Measurements from ENCODE around the gene APIP.

APIP gene

GRCh38 chr11:34944692-34945091 is 28.5 kb upstream of the APIP start:
- no peak overlapping the region for H3K4me3 ChIP-seq (ENCODE audit: extremely low read depth, insufficient read depth, low read length, poor library complexity, severe bottlenecking)
- H3K36me3 ChIP-seq (ENCODE audit: control insufficient read depth, insufficient read depth, low read length), result peaks cover 13% of the 10 kb centered on the region
- H3K9me3 ChIP-seq (ENCODE audit: control insufficient read depth, low read length), result no peaks in the 10 kb centered on the region
- H3K4me1 ChIP-seq (ENCODE audit: control insufficient read depth, insufficient read depth, low read length, poor library complexity, severe bottlenecking), result no peaks in the 10 kb centered on the region
- H3K27ac ChIP-seq (ENCODE audit: low read depth, low read length, severe bottlenecking), result no peak overlapping the region
- no CpG with 5 or more reads among the region's 1 CpG for WGBS, 2 experiments (ENCODE audit: insufficient coverage in 2 of 2)

GRCh38 chr11:34941688-34942087 is 25.5 kb upstream of the APIP start:
- 94 to 96% methylated on average over 13 of the region's 13 CpGs for WGBS, 2 experiments (ENCODE audit: insufficient coverage in 2 of 2)
- Histone ChIP-seq H3K36me3 (ENCODE audit: control insufficient read depth, insufficient read depth, low read length) (peaks cover 7% of the 10 kb centered on the region), H3K4me3 (ENCODE audit: extremely low read depth, insufficient read depth, low read length, poor library complexity, severe bottlenecking) (no peak overlapping the region), H3K4me1 (ENCODE audit: control insufficient read depth, insufficient read depth, low read length, poor library complexity, severe bottlenecking) (no peaks in the 10 kb centered on the region), H3K9me3 (ENCODE audit: control insufficient read depth, low read length) (no peaks in the 10 kb centered on the region), H3K27ac (ENCODE audit: low read depth, low read length, severe bottlenecking) (no peak overlapping the region)

DNA sequence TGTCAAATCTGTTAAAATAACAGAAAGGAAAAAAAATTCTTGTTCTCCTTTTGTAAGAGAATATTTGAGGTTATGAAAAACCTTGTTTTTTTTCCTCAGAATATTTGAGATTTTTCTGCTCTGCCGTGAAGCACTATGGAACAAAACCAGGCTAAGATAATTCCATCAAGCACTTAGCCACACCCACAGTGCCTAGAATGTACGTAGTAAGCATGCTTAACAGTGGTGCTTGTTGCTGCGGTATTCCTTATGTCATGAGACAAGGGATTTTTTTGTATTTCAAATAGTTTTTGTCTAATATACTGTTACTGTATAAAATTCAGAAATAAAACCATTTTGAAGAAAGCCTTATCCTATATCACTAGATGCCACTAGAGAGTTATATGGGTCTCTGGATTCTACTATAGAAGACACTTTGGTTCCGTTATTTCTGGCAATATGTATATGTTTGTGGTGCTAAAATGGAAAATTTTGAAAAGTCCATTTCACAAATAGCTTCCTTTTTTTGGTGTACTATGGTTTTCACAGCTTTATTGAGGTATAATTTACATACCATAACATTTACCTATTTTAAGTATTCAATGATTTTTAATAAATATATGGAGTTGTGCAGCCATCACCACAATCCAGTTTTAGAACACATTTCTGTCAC is 24.0 kb upstream of the APIP start:
- no peaks in the 10 kb centered on the region for H3K9me3 ChIP-seq (ENCODE audit: control insufficient read depth, low read length)
- WGBS, 2 experiments (ENCODE audit: insufficient coverage in 2 of 2), result no CpG with 5 or more reads among the region's 4 CpGs
- peaks cover 9% of the 10 kb centered on the region for H3K36me3 ChIP-seq (ENCODE audit: control insufficient read depth, insufficient read depth, low read length)
- no peaks in the 10 kb centered on the region for H3K4me1 ChIP-seq (ENCODE audit: control insufficient read depth, insufficient read depth, low read length, poor library complexity, severe bottlenecking)
- H3K4me3 ChIP-seq (ENCODE audit: extremely low read depth, insufficient read depth, low read length, poor library complexity, severe bottlenecking), result no peak overlapping the region
- H3K27ac ChIP-seq (ENCODE audit: low read depth, low read length, severe bottlenecking), result no peak overlapping the region

DNA sequence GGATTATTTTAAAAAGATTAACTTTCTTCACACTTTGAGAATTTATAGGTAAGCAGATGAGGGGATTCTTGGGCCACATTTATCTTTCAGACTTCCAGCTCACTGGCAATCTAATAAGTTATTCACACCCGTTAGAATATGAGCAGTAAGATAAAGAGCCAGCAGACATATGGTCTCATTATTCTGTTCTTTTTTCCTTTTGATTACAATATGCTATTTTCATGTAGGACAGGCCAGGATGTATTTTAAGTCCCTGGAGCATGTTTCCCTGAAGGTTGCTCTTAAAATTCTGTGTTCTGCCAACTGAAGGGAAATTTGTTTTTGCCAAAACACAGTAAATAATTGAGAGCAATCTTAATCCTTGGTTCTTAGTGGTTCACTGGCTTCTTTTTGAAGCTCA is 22.4 kb upstream of the APIP start:
- H3K9me3 ChIP-seq (ENCODE audit: control insufficient read depth, low read length), result no peaks in the 10 kb centered on the region
- H3K36me3 ChIP-seq (ENCODE audit: control insufficient read depth, insufficient read depth, low read length), result peaks cover 15% of the 10 kb centered on the region
- no peak overlapping the region for H3K4me3 ChIP-seq (ENCODE audit: extremely low read depth, insufficient read depth, low read length, poor library complexity, severe bottlenecking)
- H3K4me1 ChIP-seq (ENCODE audit: control insufficient read depth, insufficient read depth, low read length, poor library complexity, severe bottlenecking), result no peaks in the 10 kb centered on the region
- no peak overlapping the region for H3K27ac ChIP-seq (ENCODE audit: low read depth, low read length, severe bottlenecking)
- WGBS, 2 experiments (ENCODE audit: insufficient coverage in 2 of 2), result 100% methylated on average over 1 of the region's 1 CpG; no CpG with 5 or more reads in 1 of the 2 experiments

DNA sequence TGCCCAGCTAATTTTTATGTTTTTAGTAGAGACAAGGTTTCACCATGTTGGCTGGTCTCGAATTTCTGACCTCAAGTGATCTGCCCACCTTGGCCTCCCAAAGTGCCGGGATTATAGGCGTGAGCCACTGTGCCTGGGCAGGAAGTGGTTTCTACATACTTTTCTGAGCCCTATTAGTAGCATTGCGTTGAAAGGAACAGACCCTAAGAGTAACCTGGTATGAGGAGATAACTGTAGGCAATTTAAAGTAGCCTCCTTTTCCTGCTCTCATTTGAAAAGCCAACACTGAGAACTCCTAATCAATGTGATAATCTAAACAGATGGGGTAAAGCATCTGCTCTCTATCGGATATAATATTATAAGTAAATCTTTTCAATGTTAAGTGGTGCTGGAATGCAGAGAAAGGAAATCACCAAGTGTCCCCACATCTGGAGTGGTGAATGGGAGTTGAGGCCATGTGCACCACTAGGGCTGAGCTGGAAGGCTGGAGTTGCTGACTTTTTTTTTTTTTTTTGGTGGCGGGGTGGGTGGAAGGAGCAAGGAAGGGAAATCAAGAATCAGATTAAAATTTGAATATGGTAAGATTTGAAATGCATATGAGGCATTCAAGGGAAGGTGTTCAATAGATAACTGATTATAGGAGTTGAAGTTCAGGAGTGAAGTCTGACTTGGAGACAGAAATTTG is 20.9 kb upstream of the APIP start:
- Histone ChIP-seq H3K4me3 (ENCODE audit: extremely low read depth, insufficient read depth, low read length, poor library complexity, severe bottlenecking) (no peak overlapping the region), H3K4me1 (ENCODE audit: control insufficient read depth, insufficient read depth, low read length, poor library complexity, severe bottlenecking) (no peaks in the 10 kb centered on the region), H3K36me3 (ENCODE audit: control insufficient read depth, insufficient read depth, low read length) (peaks cover 28% of the 10 kb centered on the region), H3K27ac (ENCODE audit: low read depth, low read length, severe bottlenecking) (no peak overlapping the region), H3K9me3 (ENCODE audit: control insufficient read depth, low read length) (no peaks in the 10 kb centered on the region)
- WGBS, 2 experiments (ENCODE audit: insufficient coverage in 2 of 2), result 90 to 91% methylated on average over 3 to 4 of the region's 6 CpGs

- H3K4me1 ChIP-seq (ENCODE audit: control insufficient read depth, insufficient read depth, low read length, poor library complexity, severe bottlenecking), result peaks cover 21% of the 10 kb centered on the region
- 91 to 93% methylated on average over 10 to 11 of the region's 11 CpGs for WGBS, 2 experiments (ENCODE audit: insufficient coverage in 2 of 2)
Measured at GRCh38 chr11:34929794-34930763, 13.9 kb upstream of the APIP start.

DNA sequence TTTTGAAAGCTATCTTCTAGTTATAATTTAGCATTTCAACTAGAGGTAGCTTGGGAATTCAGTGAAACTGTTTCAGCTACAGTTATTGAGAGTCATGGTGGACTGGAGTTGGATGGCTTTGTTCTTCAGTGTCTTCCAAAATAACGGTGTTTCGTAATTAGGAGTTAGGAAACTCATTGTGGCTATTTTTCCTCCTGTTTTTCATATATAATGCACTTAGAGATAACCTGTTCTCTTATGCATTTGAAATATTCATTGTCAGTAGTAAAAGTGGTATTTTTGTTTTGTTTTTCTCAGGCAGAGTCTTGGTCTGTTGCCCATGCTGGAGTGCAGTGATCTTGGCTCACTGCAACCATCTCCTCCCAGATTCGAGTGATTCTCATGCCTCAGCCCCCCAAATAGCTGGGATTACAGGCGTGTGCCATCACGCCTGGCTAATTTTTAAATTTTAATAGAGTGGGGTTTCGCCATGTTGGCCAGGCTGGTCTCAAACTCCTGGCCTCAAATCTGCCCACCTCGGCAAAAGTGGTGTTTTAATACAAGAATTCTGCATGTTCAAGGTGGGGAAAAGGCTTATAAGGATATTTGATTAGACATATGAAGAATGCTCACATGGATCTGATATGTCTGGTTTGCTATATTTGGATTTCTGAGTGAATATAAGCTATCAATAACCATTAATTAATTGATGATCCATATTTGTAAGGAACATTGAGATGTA is 12.9 kb upstream of the APIP start:
- peaks cover 17% of the 10 kb centered on the region for H3K36me3 ChIP-seq (ENCODE audit: control insufficient read depth, insufficient read depth, low read length)
- 76 to 93% methylated on average over 4 to 5 of the region's 7 CpGs for WGBS, 2 experiments (ENCODE audit: insufficient coverage in 2 of 2)
- H3K9me3 ChIP-seq (ENCODE audit: control insufficient read depth, low read length), result no peaks in the 10 kb centered on the region
- H3K27ac ChIP-seq (ENCODE audit: low read depth, low read length, severe bottlenecking), result no peak overlapping the region
- peaks cover 21% of the 10 kb centered on the region for H3K4me1 ChIP-seq (ENCODE audit: control insufficient read depth, insufficient read depth, low read length, poor library complexity, severe bottlenecking)
- no peak overlapping the region for H3K4me3 ChIP-seq (ENCODE audit: extremely low read depth, insufficient read depth, low read length, poor library complexity, severe bottlenecking)

More at GRCh38 chr11:34929794-34930763, 13.9 kb upstream of the APIP start:
- no peak overlapping the region for H3K27ac ChIP-seq (ENCODE audit: low read depth, low read length, severe bottlenecking)
- peaks cover 19% of the 10 kb centered on the region for H3K36me3 ChIP-seq (ENCODE audit: control insufficient read depth, insufficient read depth, low read length)
- no peak overlapping the region for H3K4me3 ChIP-seq (ENCODE audit: extremely low read depth, insufficient read depth, low read length, poor library complexity, severe bottlenecking)
- no peaks in the 10 kb centered on the region for H3K9me3 ChIP-seq (ENCODE audit: control insufficient read depth, low read length)

DNA sequence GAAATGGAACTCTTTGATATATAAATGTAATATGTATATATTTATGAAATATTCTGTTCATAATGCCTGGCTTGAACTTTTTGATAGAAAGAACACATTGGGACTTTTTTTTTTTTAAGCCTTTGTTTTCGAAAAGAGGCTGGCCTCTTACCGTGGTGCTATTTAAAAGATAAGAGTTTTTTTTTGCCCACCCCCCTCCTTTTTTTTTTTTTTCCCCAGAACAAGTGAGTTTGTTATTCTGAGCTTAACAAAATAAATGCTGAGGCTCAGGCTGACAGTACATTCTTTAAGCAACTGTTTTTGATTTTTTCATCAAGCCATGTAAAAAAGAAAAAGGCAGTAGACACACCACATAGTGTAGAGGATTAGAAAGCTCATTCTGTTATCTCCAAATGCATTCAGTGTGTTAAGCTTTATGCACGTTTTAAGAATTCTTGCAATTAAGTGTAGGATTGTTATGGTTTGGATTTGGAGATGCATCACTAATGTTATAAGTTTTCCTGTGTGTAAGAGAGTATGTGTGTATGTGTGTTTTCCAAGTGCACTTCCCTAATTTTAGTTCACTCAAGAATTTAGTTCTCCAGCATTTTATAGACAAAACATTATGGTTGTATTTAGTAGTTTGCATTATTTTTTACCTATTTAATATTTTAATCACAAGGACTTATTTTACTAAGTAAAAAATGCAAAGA is 12.2 kb upstream of the APIP start:
- Histone ChIP-seq H3K4me1 (ENCODE audit: control insufficient read depth, insufficient read depth, low read length, poor library complexity, severe bottlenecking) (peaks cover 21% of the 10 kb centered on the region), H3K9me3 (ENCODE audit: control insufficient read depth, low read length) (no peaks in the 10 kb centered on the region), H3K36me3 (ENCODE audit: control insufficient read depth, insufficient read depth, low read length) (peaks cover 12% of the 10 kb centered on the region), H3K27ac (ENCODE audit: low read depth, low read length, severe bottlenecking) (no peak overlapping the region), H3K4me3 (ENCODE audit: extremely low read depth, insufficient read depth, low read length, poor library complexity, severe bottlenecking) (no peak overlapping the region)
- WGBS, 2 experiments (ENCODE audit: insufficient coverage in 2 of 2), result 67% methylated on average over 1 of the region's 3 CpGs; no CpG with 5 or more reads in 1 of the 2 experiments

GRCh38 chr11:34926831-34927132 is 10.6 kb upstream of the APIP start:
- no peak overlapping the region for H3K27ac ChIP-seq (ENCODE audit: low read depth, low read length, severe bottlenecking)

More at GRCh38 chr11:34926831-34927132, 10.6 kb upstream of the APIP start:
- Histone ChIP-seq H3K4me3 (ENCODE audit: extremely low read depth, insufficient read depth, low read length, poor library complexity, severe bottlenecking) (no peak overlapping the region), H3K9me3 (ENCODE audit: control insufficient read depth, low read length) (no peaks in the 10 kb centered on the region), H3K4me1 (ENCODE audit: control insufficient read depth, insufficient read depth, low read length, poor library complexity, severe bottlenecking) (peaks cover 21% of the 10 kb centered on the region), H3K36me3 (ENCODE audit: control insufficient read depth, insufficient read depth, low read length) (no peaks in the 10 kb centered on the region)
